ENCODE measurements around the gene CEP83. TPM values are rescaled to one million over a fixed set of nuclear protein-coding genes. Genes with fewer than 3 reads are reported as not detected.
A peak's percentile ranks its signal among the peaks of the same experiment; 100 is the strongest.

The CEP83 gene
- total RNA-seq, 1 experiment from 2014 or later: 26.2 TPM

GRCh38 chr12:94287245-94287628 is 172.4 kb downstream of the CEP83 start:
- H3K4me1 Mint-ChIP-seq: peaks cover 50% of the 10 kb centered on the region
- peak overlapping the region; percentile 40; the same call in 1 of the 2 replicates for H3K27ac Mint-ChIP-seq
- ATAC-seq (no peak), DNase-seq (ENCODE audit: low spot score) (no peak)
- H3K27me3 Mint-ChIP-seq (ENCODE audit: low read depth): no peaks in the 10 kb centered on the region
- POLR2A ChIA-PET: no interaction called here
- CTCF ChIA-PET: interaction anchor here (0.7 kb wide), 1 partner anchor 147 kb away, joined by 4 read pairs; no protein-coding TSS in a partner anchor
- H3K36me3 Mint-ChIP-seq: no peaks in the 10 kb centered on the region
- no peak for TF ChIP-seq ZNF416 (CRISPR knock-in tag; IDR thresholded peaks at IDR 0.05)
- no peak for TF ChIP-seq GRHL2 (CRISPR knock-in tag; IDR thresholded peaks at IDR 0.05; ENCODE audit: insufficient replicate concordance, severe bottlenecking)
- TF ChIP-seq NFYB (CRISPR knock-in tag; conservative IDR thresholded peaks at IDR 0.05; ENCODE audit: low read depth): no peak
- TF ChIP-seq GTF2I (CRISPR knock-in tag; conservative IDR thresholded peaks at IDR 0.05): no peak
- TF ChIP-seq, protein P1, sequence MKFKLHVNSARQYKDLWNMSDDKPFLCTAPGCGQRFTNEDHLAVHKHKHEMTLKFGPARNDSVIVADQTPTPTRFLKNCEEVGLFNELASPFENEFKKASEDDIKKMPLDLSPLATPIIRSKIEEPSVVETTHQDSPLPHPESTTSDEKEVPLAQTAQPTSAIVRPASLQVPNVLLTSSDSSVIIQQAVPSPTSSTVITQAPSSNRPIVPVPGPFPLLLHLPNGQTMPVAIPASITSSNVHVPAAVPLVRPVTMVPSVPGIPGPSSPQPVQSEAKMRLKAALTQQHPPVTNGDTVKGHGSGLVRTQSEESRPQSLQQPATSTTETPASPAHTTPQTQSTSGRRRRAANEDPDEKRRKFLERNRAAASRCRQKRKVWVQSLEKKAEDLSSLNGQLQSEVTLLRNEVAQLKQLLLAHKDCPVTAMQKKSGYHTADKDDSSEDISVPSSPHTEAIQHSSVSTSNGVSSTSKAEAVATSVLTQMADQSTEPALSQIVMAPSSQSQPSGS (CRISPR knock-in tag; IDR thresholded peaks at IDR 0.05; ENCODE audit: borderline replicate concordance, low read depth): no peak
- TF ChIP-seq OVOL2 (CRISPR knock-in tag; IDR thresholded peaks at IDR 0.05; ENCODE audit: borderline replicate concordance): no peak
- no peak for TF ChIP-seq SMAD4 (CRISPR knock-in tag; IDR thresholded peaks at IDR 0.05)
- no peak for TF ChIP-seq ATF3 (CRISPR knock-in tag; conservative IDR thresholded peaks at IDR 0.05)
- TF ChIP-seq TEAD1 (CRISPR knock-in tag; IDR thresholded peaks at IDR 0.05): no peak
- TF ChIP-seq HMGA2 (CRISPR knock-in tag; IDR thresholded peaks at IDR 0.05): no peak
- TF ChIP-seq, protein P2, sequence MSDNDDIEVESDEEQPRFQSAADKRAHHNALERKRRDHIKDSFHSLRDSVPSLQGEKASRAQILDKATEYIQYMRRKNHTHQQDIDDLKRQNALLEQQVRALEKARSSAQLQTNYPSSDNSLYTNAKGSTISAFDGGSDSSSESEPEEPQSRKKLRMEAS (CRISPR knock-in tag; IDR thresholded peaks at IDR 0.05): no peak
- no peak for TF ChIP-seq CTCF (IDR thresholded peaks at IDR 0.05)
- TF ChIP-seq, protein P3, sequence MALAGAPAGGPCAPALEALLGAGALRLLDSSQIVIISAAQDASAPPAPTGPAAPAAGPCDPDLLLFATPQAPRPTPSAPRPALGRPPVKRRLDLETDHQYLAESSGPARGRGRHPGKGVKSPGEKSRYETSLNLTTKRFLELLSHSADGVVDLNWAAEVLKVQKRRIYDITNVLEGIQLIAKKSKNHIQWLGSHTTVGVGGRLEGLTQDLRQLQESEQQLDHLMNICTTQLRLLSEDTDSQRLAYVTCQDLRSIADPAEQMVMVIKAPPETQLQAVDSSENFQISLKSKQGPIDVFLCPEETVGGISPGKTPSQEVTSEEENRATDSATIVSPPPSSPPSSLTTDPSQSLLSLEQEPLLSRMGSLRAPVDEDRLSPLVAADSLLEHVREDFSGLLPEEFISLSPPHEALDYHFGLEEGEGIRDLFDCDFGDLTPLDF (CRISPR knock-in tag; IDR thresholded peaks at IDR 0.05): no peak
- no peak for TF ChIP-seq ATF1 (CRISPR knock-in tag; IDR thresholded peaks at IDR 0.05)
- H3K4me3 Mint-ChIP-seq: no peak overlapping the region
- H3K9me3 Mint-ChIP-seq: no peaks in the 10 kb centered on the region

DNA sequence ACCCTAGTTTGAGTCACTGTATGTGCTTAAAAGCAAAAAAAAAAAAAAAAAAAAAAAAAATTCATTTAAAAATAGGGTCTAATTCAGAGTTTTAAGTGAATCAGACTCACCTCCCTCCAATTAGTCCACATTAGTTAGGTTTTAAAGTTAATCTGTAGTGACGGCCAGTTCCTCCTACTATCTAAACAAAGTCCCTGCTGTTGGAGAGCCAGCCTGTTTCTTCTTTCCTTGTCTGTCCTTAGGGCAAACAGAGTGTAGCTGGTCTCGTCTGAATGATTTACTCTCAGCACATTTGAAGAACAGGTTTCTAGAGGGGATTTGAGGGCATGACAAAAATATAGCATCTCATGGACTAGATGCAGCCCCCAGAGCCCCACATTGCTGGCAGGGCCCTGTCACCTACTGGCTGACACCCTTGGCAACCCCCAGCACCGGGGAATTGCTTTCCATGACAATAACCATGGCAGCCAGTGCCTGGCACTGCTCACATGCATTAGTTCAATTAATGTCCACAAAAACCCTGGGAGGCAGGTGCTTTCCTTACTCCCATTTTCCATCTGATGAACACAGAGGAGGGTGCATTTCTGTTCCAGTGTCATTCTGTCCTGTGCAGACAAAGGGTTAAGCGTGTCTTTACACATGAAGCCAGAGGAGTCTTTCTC is 173.0 kb downstream of the CEP83 start:
- CTCF ChIA-PET: interaction anchor here (0.7 kb wide), 1 partner anchor 147 kb away, joined by 4 read pairs; no protein-coding TSS in a partner anchor
- no peaks in the 10 kb centered on the region for H3K36me3 Mint-ChIP-seq

More for the DNA sequence above, 173.0 kb downstream of the CEP83 start:
- Mint-ChIP-seq H3K27ac (0 out of 2 replicates have a peak overlapping the region, but pooled peaks have one; percentile 40), H3K27me3 (ENCODE audit: low read depth) (no peaks in the 10 kb centered on the region), H3K4me1 (peaks cover 50% of the 10 kb centered on the region), H3K9me3 (no peaks in the 10 kb centered on the region), H3K4me3 (no peak overlapping the region)
- peak; percentile 18; the same call in 1 of the 2 replicates for ATAC-seq
- no peak for TF ChIP-seq CBFB (CRISPR knock-in tag; IDR thresholded peaks at IDR 0.05; ENCODE audit: low read depth)
- TF ChIP-seq ZNF121 (CRISPR knock-in tag; IDR thresholded peaks at IDR 0.05): no peak
- TF ChIP-seq, protein P3 (CRISPR knock-in tag; IDR thresholded peaks at IDR 0.05): no peak
- TF ChIP-seq CTCF (IDR thresholded peaks at IDR 0.05): no peak
- TF ChIP-seq, protein P4, sequence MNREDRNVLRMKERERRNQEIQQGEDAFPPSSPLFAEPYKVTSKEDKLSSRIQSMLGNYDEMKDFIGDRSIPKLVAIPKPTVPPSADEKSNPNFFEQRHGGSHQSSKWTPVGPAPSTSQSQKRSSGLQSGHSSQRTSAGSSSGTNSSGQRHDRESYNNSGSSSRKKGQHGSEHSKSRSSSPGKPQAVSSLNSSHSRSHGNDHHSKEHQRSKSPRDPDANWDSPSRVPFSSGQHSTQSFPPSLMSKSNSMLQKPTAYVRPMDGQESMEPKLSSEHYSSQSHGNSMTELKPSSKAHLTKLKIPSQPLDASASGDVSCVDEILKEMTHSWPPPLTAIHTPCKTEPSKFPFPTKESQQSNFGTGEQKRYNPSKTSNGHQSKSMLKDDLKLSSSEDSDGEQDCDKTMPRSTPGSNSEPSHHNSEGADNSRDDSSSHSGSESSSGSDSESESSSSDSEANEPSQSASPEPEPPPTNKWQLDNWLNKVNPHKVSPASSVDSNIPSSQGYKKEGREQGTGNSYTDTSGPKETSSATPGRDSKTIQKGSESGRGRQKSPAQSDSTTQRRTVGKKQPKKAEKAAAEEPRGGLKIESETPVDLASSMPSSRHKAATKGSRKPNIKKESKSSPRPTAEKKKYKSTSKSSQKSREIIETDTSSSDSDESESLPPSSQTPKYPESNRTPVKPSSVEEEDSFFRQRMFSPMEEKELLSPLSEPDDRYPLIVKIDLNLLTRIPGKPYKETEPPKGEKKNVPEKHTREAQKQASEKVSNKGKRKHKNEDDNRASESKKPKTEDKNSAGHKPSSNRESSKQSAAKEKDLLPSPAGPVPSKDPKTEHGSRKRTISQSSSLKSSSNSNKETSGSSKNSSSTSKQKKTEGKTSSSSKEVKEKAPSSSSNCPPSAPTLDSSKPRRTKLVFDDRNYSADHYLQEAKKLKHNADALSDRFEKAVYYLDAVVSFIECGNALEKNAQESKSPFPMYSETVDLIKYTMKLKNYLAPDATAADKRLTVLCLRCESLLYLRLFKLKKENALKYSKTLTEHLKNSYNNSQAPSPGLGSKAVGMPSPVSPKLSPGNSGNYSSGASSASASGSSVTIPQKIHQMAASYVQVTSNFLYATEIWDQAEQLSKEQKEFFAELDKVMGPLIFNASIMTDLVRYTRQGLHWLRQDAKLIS (CRISPR knock-in tag; IDR thresholded peaks at IDR 0.05; ENCODE audit: borderline replicate concordance): no peak
- no peak for TF ChIP-seq ELF4 (CRISPR knock-in tag; IDR thresholded peaks at IDR 0.05; ENCODE audit: low read depth)
- no peak for TF ChIP-seq ZNF671 (CRISPR knock-in tag; IDR thresholded peaks at IDR 0.05)
- TF ChIP-seq ETV6 (CRISPR knock-in tag; IDR thresholded peaks at IDR 0.05): no peak
- TF ChIP-seq ZBTB21 (CRISPR knock-in tag; IDR thresholded peaks at IDR 0.05; ENCODE audit: borderline replicate concordance): no peak
- no peak for DNase-seq (ENCODE audit: low spot score)
- POLR2A ChIA-PET: no interaction called here
